ENCODE results near the gene GMEB2.

DNA sequence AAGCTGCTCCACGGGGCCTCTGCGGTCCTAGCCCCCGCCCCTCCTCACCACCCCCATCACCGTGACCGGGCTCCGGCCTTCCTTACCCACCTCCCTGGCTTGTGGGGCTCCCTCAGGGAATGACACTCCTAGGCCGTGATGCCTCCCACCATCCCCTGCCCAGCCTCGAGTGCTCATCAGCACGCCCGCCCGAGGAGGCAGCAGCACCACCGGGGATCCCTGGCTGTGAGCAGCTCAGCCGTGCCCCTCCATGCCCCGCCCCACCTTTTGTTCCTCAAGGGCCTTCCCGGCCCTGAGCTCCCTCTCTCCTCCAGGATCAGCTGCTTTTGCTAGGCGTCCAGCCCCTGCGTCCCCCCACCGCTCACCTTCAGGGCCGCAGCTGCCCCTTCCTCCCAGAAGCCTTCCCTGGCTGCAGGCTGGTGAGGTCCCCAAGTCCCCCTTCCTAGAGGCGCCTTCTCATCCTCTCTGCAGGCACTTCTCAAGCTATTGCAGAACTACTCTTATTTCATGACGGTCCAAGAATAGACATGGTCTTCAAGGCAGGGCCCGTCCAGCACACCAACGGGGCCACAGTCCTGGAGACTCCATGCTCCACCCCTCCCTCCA is 69.9 kb downstream of the GMEB2 start:
- TF ChIP-seq POLR2AphosphoS5 (IDR thresholded peaks at IDR 0.05; ENCODE audit: borderline replicate concordance, low read depth, low read length) (no peak), EZH2 (IDR thresholded peaks at IDR 0.05) (no peak), FOXP2 (optimal IDR thresholded peaks at IDR 0.05; ENCODE audit: control extremely low read depth, extremely low read length, insufficient read depth) (no peak)

Data from SK-N-MC (cell line).